Liver (tissue), 9 donors: Measurements from ENCODE around the gene PRR16. TPM values are rescaled to one million over a fixed set of nuclear protein-coding genes. Genes with fewer than 3 reads are reported as not detected.

ENCODE experiments used
- DNase-seq: peaks from one replicate; pipeline ENCODE4 v3.0.0-alpha.2; 2017; ENCODE audit warnings: low spot score
- H3K27ac ChIP-seq, 2 donors: one replicate each; pipeline ENCODE4 v1.7.0; 2013; ENCODE audit warnings: inconsistent platforms in 2 of 2, low read length in 2 of 2, control low read depth in 1 of 2, low read depth in 1 of 2, mild to moderate bottlenecking in 1 of 2
- H3K27me3 ChIP-seq, 4 donors: one replicate each; pipeline versions ENCODE4 v1.6.1 to v1.7.0; 2013; ENCODE audit warnings: low read length in 3 of 4, inconsistent platforms in 1 of 4, mild to moderate bottlenecking in 1 of 4, moderate library complexity in 1 of 4; ENCODE audit not compliant: control insufficient read depth in 4 of 4, insufficient read depth in 4 of 4
- H3K36me3 ChIP-seq, 4 donors: one replicate each; pipeline versions ENCODE4 v1.6.1 to v1.7.0; 2013; ENCODE audit warnings: low read length in 3 of 4, mild to moderate bottlenecking in 3 of 4, low read depth in 1 of 4, moderate library complexity in 1 of 4; ENCODE audit not compliant: control insufficient read depth in 4 of 4, insufficient read depth in 3 of 4
- H3K4me1 ChIP-seq, 4 donors: one replicate each; pipeline versions ENCODE4 v1.6.1 to v1.7.0; 2013; ENCODE audit warnings: low read length in 3 of 4, mild to moderate bottlenecking in 3 of 4, moderate library complexity in 1 of 4; ENCODE audit not compliant: control insufficient read depth in 4 of 4, insufficient read depth in 4 of 4
- H3K4me3 ChIP-seq, 3 donors: one replicate each; pipeline versions ENCODE4 v1.6.1 to v1.7.0; 2013; ENCODE audit warnings: low read length in 3 of 3, control low read depth in 1 of 3, low read depth in 1 of 3, mild to moderate bottlenecking in 1 of 3
- H3K9ac ChIP-seq, 2 donors: one replicate each; pipeline ENCODE4 v1.7.0; 2013; ENCODE audit warnings: low read length in 2 of 2, mild to moderate bottlenecking in 2 of 2, moderate library complexity in 2 of 2, control low read depth in 1 of 2, low read depth in 1 of 2
- H3K9me3 ChIP-seq, 4 donors: one replicate each; pipeline versions ENCODE4 v1.6.1 to v1.7.0; 2013; ENCODE audit warnings: low read length in 3 of 4; ENCODE audit not compliant: control insufficient read depth in 4 of 4
- ATF3 ChIP-seq: IDR thresholded peaks from 2 replicates; pipeline ENCODE4 v1.6.1; 2016; ENCODE audit warnings: antibody characterized with exemption
- EGR1 ChIP-seq, 2 donors: IDR thresholded peaks; 2 replicates each; pipeline ENCODE4 v1.6.1; 2016 to 2018; ENCODE audit warnings: antibody characterized with exemption in 2 of 2, low read depth in 2 of 2
- FOXA1 ChIP-seq: IDR thresholded peaks from 2 replicates; pipeline ENCODE4 v1.6.1; 2016; ENCODE audit warnings: antibody characterized with exemption
- FOXA2 ChIP-seq: IDR thresholded peaks from 2 replicates; pipeline ENCODE4 v1.6.1; 2016; ENCODE audit warnings: antibody characterized with exemption
- GABPA ChIP-seq, 2 donors: IDR thresholded peaks in 1 of 2; conservative IDR thresholded peaks in 1 of 2; 2 replicates each; pipeline ENCODE4 v1.6.1; 2016; ENCODE audit warnings: antibody characterized with exemption in 2 of 2, mild to moderate bottlenecking in 1 of 2, moderate library complexity in 1 of 2
- HNF4A ChIP-seq, 2 donors: conservative IDR thresholded peaks; 2 replicates each; pipeline ENCODE4 v1.6.1; 2016; ENCODE audit warnings: antibody characterized with exemption in 2 of 2, mild to moderate bottlenecking in 2 of 2
- HNF4G ChIP-seq: IDR thresholded peaks from 2 replicates; pipeline ENCODE4 v1.6.1; 2016; ENCODE audit warnings: antibody characterized with exemption
- JUND ChIP-seq, 2 donors: IDR thresholded peaks; 2 replicates each; pipeline ENCODE4 v1.6.1; 2016; ENCODE audit warnings: antibody characterized with exemption in 2 of 2
- MAX ChIP-seq: IDR thresholded peaks from 2 replicates; pipeline ENCODE4 v1.6.1; 2016; ENCODE audit warnings: antibody characterized with exemption
- NR2F2 ChIP-seq: IDR thresholded peaks from 2 replicates; pipeline ENCODE4 v1.6.1; 2016; ENCODE audit warnings: antibody characterized with exemption
- RAD21 ChIP-seq, 2 donors: IDR thresholded peaks; 2 replicates each; pipeline ENCODE4 v1.6.1; 2016; ENCODE audit warnings: antibody characterized with exemption in 2 of 2, mild to moderate bottlenecking in 2 of 2
- REST ChIP-seq: IDR thresholded peaks from 2 replicates; pipeline ENCODE4 v1.6.1; 2016; ENCODE audit warnings: antibody characterized with exemption, mild to moderate bottlenecking
- RXRA ChIP-seq, 2 donors: IDR thresholded peaks; 2 replicates each; pipeline ENCODE4 v1.6.1; 2017 to 2018; ENCODE audit warnings: antibody characterized with exemption in 2 of 2, mild to moderate bottlenecking in 1 of 2
- SP1 ChIP-seq: IDR thresholded peaks from 2 replicates; pipeline ENCODE4 v1.6.1; 2018; ENCODE audit warnings: antibody characterized with exemption, mild to moderate bottlenecking
- TAF1 ChIP-seq: conservative IDR thresholded peaks from 2 replicates; pipeline ENCODE4 v1.6.1; 2016; ENCODE audit warnings: antibody characterized with exemption, mild to moderate bottlenecking
- YY1 ChIP-seq: IDR thresholded peaks from 2 replicates; pipeline ENCODE4 v1.6.1; 2016; ENCODE audit warnings: antibody characterized with exemption, mild to moderate bottlenecking
- ZBTB33 ChIP-seq: IDR thresholded peaks from 2 replicates; pipeline ENCODE4 v1.6.1; 2016; ENCODE audit warnings: antibody characterized with exemption
- whole genome bisulfite sequencing: extraction: QIAGEN DNeasy Blood & Tissue Kit; methylation state at CpG from one replicate; pipeline ENCODE4 v1.1.7; 2013; 5-methylcytosine and 5-hydroxymethylcytosine counted together
- polyA plus RNA-seq, 2 donors: library from polyadenylated mRNA; stranded (reverse) in 1 of 2; unstranded in 1 of 2; fragments of 200-250 nt in 1 of 2; fragments of >200 nt in 1 of 2; fragmentation: Nextera tagmentation in 1 of 2; extraction: Ambion mirVana in 1 of 2; gene quantifications; one replicate each; pipeline versions ENCODE4 v1.2.1 to v1.2.3, GENCODE V29; 2013 to 2015
- total RNA-seq, 2 donors: library from RNA; depleted of rRNA; stranded (reverse); fragments of >200 nt; gene quantifications; one replicate each; pipeline ENCODE4 v1.2.3, GENCODE V29; 2014
- TF ChIP-seq, protein P1 (sequence below): fragments of 150-350 bp; IDR thresholded peaks from 2 replicates; pipeline ENCODE4 v1.5.1; 2017; ENCODE audit warnings: improper control_type of control experiment, low read depth, low read length; ENCODE audit not compliant: missing input control
- donor health status: healthy.
- donor health status: healthy.
- donor health status: healthy.
- donor health status: healthy.
- donor health status: healthy.

PRR16 gene
- total and polyA plus RNA-seq, 4 donors = 0.14 to 0.42 (median 0.21) TPM

DNA sequence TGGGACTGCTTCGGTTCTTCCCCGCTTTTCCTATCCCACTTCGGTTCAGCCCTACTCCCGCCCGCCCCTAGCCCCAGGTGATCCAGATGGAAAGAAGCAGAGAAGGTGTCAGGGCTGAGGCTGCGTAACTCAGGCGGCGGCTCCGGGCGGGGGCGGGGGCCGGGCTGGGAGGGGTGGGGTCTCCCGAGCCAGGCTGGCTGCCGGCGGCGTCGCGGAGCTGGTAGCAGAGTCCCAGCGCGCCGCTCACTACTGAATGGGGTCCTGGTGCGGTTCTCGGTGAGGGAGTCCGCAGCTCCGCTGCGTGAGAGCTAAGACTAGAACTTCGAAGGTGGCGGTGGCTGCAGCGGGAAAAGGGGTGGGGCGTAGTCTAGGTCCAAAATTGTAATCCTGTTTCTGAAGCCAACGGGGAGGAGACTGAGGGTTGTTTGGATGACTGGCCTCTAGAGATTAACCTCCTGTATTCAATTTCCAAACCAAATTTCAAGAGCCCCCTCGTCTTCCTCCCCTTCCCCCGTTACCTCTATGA is 1.4 kb downstream of the PRR16 start (continued):
- TF ChIP-seq, protein P1, sequence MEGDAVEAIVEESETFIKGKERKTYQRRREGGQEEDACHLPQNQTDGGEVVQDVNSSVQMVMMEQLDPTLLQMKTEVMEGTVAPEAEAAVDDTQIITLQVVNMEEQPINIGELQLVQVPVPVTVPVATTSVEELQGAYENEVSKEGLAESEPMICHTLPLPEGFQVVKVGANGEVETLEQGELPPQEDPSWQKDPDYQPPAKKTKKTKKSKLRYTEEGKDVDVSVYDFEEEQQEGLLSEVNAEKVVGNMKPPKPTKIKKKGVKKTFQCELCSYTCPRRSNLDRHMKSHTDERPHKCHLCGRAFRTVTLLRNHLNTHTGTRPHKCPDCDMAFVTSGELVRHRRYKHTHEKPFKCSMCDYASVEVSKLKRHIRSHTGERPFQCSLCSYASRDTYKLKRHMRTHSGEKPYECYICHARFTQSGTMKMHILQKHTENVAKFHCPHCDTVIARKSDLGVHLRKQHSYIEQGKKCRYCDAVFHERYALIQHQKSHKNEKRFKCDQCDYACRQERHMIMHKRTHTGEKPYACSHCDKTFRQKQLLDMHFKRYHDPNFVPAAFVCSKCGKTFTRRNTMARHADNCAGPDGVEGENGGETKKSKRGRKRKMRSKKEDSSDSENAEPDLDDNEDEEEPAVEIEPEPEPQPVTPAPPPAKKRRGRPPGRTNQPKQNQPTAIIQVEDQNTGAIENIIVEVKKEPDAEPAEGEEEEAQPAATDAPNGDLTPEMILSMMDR = no peak

DNA sequence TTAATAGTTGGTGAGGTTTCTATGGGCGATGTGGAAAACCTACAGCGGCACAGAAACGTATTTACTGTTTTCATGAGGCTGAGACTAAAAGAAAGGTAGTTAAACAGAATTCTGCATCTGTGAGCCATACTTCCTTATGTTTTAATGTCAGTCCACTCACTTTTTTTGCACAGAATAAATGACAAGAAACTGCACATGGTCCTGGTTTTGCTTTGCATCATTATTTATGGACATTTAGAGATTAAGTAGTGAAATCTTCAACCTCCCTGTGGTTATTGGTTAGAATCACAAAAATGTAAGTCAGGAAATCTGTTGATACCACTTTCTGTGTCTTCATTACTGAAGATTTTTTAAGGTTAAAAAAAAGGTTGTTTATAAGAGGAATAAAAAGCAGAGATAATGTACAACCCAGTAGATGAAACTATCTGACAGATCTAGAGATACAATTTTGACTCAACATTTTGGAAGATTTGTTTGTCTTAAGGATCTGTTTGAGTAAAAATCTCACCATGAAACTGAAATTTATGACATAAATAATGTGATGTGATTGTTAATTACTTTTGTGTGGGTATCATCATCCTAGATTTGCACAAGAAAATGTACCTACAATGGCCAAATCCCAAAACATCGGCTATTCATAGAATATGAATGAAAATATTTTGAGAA is 2.4 kb downstream of the PRR16 start:
- Histone ChIP-seq H3K36me3 (no peaks in the 10 kb centered on the region), H3K4me3 (no peak overlapping the region), H3K4me1 (peaks cover 9 to 16% (median 12%) of the 10 kb centered on the region in 4 donors), H3K9ac (no peak overlapping the region), H3K9me3 (no peaks in the 10 kb centered on the region), H3K27me3 (peaks cover 2 to 11% (median 9%) of the 10 kb centered on the region in 4 donors), H3K27ac (no peak overlapping the region)
- TF ChIP-seq ATF3 = no peak
- TF ChIP-seq FOXA2 = no peak
- no peak for TF ChIP-seq SP1
- TF ChIP-seq JUND (IDR thresholded peaks at IDR 0.05) = no peak
- no peak for TF ChIP-seq MAX
- TF ChIP-seq HNF4G = no peak
- TF ChIP-seq ZBTB33 = no peak
- no peak for TF ChIP-seq REST
- no peak for TF ChIP-seq GABPA (IDR thresholded peaks at IDR 0.05 in 1 of 2, conservative IDR thresholded peaks at IDR 0.05 in 1 of 2)
- TF ChIP-seq YY1 = no peak
- TF ChIP-seq FOXA1 = no peak
- TF ChIP-seq TAF1 = no peak
- no peak for TF ChIP-seq EGR1 (IDR thresholded peaks at IDR 0.05; ENCODE audit: low read depth in 2 of 2)
- no peak for TF ChIP-seq RXRA (IDR thresholded peaks at IDR 0.05)
- TF ChIP-seq, protein P1 = no peak
- no peak for TF ChIP-seq HNF4A (conservative IDR thresholded peaks at IDR 0.05)
- TF ChIP-seq NR2F2 = no peak
- TF ChIP-seq RAD21 (IDR thresholded peaks at IDR 0.05) = no peak
- DNase-seq = no peak
- WGBS = 59% methylated on average over 4 of the region's 4 CpGs
